Mesenteric fat pad (tissue), 1 donor: Measurements from ENCODE around the gene RAB29. TPM values are rescaled to one million over a fixed set of nuclear protein-coding genes. Genes with fewer than 3 reads are reported as not detected.

Source experiments
- DNase-seq: peaks from one replicate; pipeline ENCODE4 v3.0.0-alpha.2; 2020; ENCODE audit warnings: low spot score
- total RNA-seq: library from RNA; stranded (reverse); fragmentation: NEBNext Ultra II Directional; extraction: Animal tissue kit (Norgen Biotek cat#: 25700); gene quantifications from one replicate; pipeline ENCODE4 v1.2.1, GENCODE V29; 2021
- donor health status: DM: yes; HTN: yes; CAD: no.

RAB29 gene
- total RNA-seq, 1 donor from 2014 or later: 37.3 TPM

- no peak for DNase-seq
Observed at GRCh38 chr1:205766570-205766969, 8.7 kb downstream of the RAB29 start.

GRCh38 chr1:205766038-205766437 is 9.2 kb downstream of the RAB29 start:
- no peak for DNase-seq

- no peak for DNase-seq
Observed at GRCh38 chr1:205764578-205764977, 10.7 kb downstream of the RAB29 start.

GRCh38 chr1:205763980-205764379 is 11.3 kb downstream of the RAB29 start:
- DNase-seq: no peak

GRCh38 chr1:205760606-205761005 is 14.7 kb downstream of the RAB29 start:
- no peak for DNase-seq

GRCh38 chr1:205756552-205756951 is 18.7 kb downstream of the RAB29 start:
- DNase-seq: no peak

GRCh38 chr1:205754857-205755256 is 20.4 kb downstream of the RAB29 start:
- DNase-seq: no peak

GRCh38 chr1:205751036-205751651 is 24.1 kb downstream of the RAB29 start:
- no peak for DNase-seq

- peak; percentile 97 for DNase-seq
Observed at GRCh38 chr1:205750138-205751035, 24.9 kb downstream of the RAB29 start, which contains the start of gene NUCKS1. Gene NUCKS1 (minus strand): TSS chr1:205750182. CDS start chr1:205749973, 209 bp downstream.

- DNase-seq: peak; percentile 96
Observed at GRCh38 chr1:205749234-205750137, 25.8 kb downstream of the RAB29 start.

GRCh38 chr1:205748403-205749233 is 26.7 kb downstream of the RAB29 start:
- DNase-seq: no peak

- DNase-seq: no peak
Observed at GRCh38 chr1:205746757-205747412, 28.4 kb downstream of the RAB29 start.

GRCh38 chr1:205744403-205744802 is 30.9 kb downstream of the RAB29 start:
- no peak for DNase-seq

GRCh38 chr1:205743977-205744376 is 31.3 kb downstream of the RAB29 start:
- no peak for DNase-seq

- no peak for DNase-seq
Observed at GRCh38 chr1:205741681-205742080, 33.6 kb downstream of the RAB29 start.

- DNase-seq: no peak
Observed at GRCh38 chr1:205739348-205740160, 35.7 kb downstream of the RAB29 start.

GRCh38 chr1:205735218-205735617 is 40.1 kb downstream of the RAB29 start:
- no peak for DNase-seq

GRCh38 chr1:205733438-205734175 is 41.7 kb downstream of the RAB29 start:
- DNase-seq: no peak
